Heart right ventricle (tissue), 16 donors: ENCODE results near the gene CST7. TPM values are rescaled to one million over a fixed set of nuclear protein-coding genes. Genes with fewer than 3 reads are reported as not detected.
A peak's percentile ranks its signal among the peaks of the same experiment; 100 is the strongest.

Experiments
- ATAC-seq, 8 donors: fragments of 200-7000 bp; cut with Tn5 transposase; one replicate each; pipeline ENCODE4 v1.9.1; 2020; ENCODE audit warnings: mild to moderate bottlenecking in 8 of 8, moderate library complexity in 8 of 8, moderate number of reproducible peaks in 1 of 8
- DNase-seq, 2 donors: peaks; one replicate each; pipeline ENCODE4 v3.0.0-alpha.2; 2020
- H3K27ac ChIP-seq, 10 donors: fragments of 200-600 bp; sonication (generic) in 2 of 10; one replicate each; pipeline versions ENCODE4 v1.5.0 to v1.8.0; 2020 to 2022; ENCODE audit warnings: mild to moderate bottlenecking in 3 of 10
- H3K27me3 ChIP-seq, 7 donors: fragments of 200-600 bp; one replicate each; pipeline ENCODE4 v1.8.0; 2021 to 2022; ENCODE audit warnings: mild to moderate bottlenecking in 2 of 7
- H3K36me3 ChIP-seq, 9 donors: fragments of 200-600 bp; sonication (generic) in 1 of 9; one replicate each; pipeline versions ENCODE4 v1.5.0 to v1.8.0; 2020 to 2022; ENCODE audit warnings: mild to moderate bottlenecking in 2 of 9
- H3K4me1 ChIP-seq, 9 donors: fragments of 200-600 bp; sonication (generic) in 1 of 9; one replicate each; pipeline versions ENCODE4 v1.5.0 to v1.8.0; 2020 to 2022; ENCODE audit warnings: mild to moderate bottlenecking in 4 of 9
- H3K4me3 ChIP-seq, 10 donors: fragments of 200-600 bp; sonication (generic) in 2 of 10; one replicate each; pipeline versions ENCODE4 v1.5.0 to v1.8.0; 2020 to 2022; ENCODE audit warnings: mild to moderate bottlenecking in 7 of 10, moderate library complexity in 2 of 10
- H3K9me3 ChIP-seq, 11 donors: fragments of 200-600 bp in 10 of 11; sonication (generic) in 2 of 11; one replicate each; pipeline versions ENCODE4 v1.5.0 to v1.8.0; 2013 to 2022; ENCODE audit warnings: mild to moderate bottlenecking in 2 of 11, control low read depth in 1 of 11, moderate library complexity in 1 of 11
- CTCF ChIP-seq, 9 donors: fragments of 200-600 bp; sonication (generic) in 2 of 9; IDR thresholded peaks; one replicate each; pipeline versions ENCODE4 v1.5.0 to v1.8.0; 2021 to 2022; ENCODE audit warnings: antibody characterized with exemption in 9 of 9, mild to moderate bottlenecking in 5 of 9, moderate library complexity in 1 of 9
- WGBS, 2 donors: extraction: QIAGEN DNeasy Blood & Tissue Kit; methylation state at CpG; one replicate each; pipeline ENCODE4 v1.1.7; 2013; ENCODE audit warnings: inconsistent platforms in 1 of 2; 5-methylcytosine and 5-hydroxymethylcytosine counted together
- intact Hi-C, 10 donors: fragments of 100-400 bp; cut with DNase I; formaldehyde crosslinking; loops; one replicate each; pipeline versions ENCODE4 v1.11.1 to v1.14.2; 2022
- polyA plus RNA-seq, 2 donors: library from polyadenylated mRNA; stranded (reverse); fragments of 200-250 nt; gene quantifications; one replicate each; pipeline ENCODE4 v1.2.3, GENCODE V29; 2013
- total RNA-seq, 10 donors: library from RNA; stranded (reverse); fragmentation: NEBNext Ultra II Directional in 3 of 10; extraction: Animal tissue kit (Norgen Biotek cat#: 25700) in 3 of 10; gene quantifications; one replicate each; pipeline versions ENCODE4 v1.2.1 to v1.2.4, GENCODE V29; 2021 to 2023
- donor health status: Arrhythmogenic right ventricular cardiomyopathy.
- donor health status: ischemic (EF 13 %, LVEDD 7.1; RV severe dilation, severe dysfunction).
- donor health status: healthy with polysubstance abuse.
- donor health status: DM: no; HTN: yes; CAD: no.
- donor health status: DM: no; HTN: no; CAD: no.
- donor health status: ischemic (EF 25% LVEDD 6.9; RV normal size, moderate dysfunction).
- donor health status: ischemic (EF 25% LVEDD 5.7; RV mildly dilated, moderate dysfunction).
- donor health status: healthy.
- donor health status: DM: yes; HTN: yes; CAD: no.
- donor health status: Ischemic cardiomyopathy.
- donor health status: ischemic (EF 35%, LVEDD 5.7; RV mildly dilated, moderate dysfunction).
- donor health status: nonischemic (EF 11% LVEDD 7.7; RV severe dilation, severe dysfunction).
- donor health status: DM: yes; HTN: yes; CAD: no.
- donor health status: PGD.
- donor health status: ischemic (EF 29% LVEDD 5.4; RV normal size, mild dysfunction).
- donor health status: nonischemic (EF 23%, LVEDD 6.1; RV moderate dilation, normal function).

The CST7 gene
- total and polyA plus RNA-seq, 12 donors: 0.28 to 10.0 (median 1.1) TPM; not detected in 2

DNA sequence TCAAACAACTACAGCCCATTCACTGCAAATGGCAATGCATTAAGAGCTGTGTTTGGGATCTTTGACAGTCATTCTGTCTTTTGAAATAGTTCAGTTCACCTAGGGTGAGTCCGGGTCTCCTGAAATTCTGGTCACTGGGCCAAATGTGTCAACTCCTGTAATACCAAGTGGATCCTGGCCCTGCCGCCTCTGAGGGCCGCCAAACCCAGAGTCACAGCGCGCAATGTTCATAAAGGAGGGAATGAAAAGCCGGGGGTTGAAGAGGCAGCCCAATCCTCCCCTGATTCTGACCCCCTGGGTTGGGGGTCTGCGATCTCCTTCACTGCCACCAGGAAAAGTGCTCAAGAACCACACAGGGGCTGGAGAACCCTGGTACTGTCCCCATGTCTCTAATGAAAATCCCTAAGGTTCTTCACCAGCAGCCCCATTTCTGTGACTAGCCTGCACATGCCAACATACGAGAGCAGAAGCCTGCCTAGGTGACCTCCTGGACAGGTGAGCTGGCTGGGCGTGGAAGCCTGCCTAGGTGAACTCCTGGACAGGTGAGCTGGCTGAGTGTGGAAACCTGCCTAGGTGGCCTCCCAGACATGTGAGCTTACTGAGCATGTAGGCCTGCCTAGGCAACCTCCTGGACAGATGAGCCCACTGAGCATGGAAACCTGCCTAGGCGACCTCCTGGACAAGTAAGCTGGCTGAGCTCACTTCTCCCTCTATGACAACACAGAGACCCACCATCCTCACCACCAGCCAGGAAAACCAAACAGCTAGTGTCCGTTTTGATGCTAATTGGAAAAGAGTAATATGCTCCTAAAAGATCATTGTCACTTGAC lies 59.5 kb downstream of the CST7 start:
- intact Hi-C loops: no loop called here
- TF ChIP-seq CTCF (IDR thresholded peaks at IDR 0.05): no peak
- peaks cover 0 to 97% (median 56%) of the 10 kb centered on the region in 9 donors for H3K36me3 ChIP-seq
- ATAC-seq (peak in 1 of 8 donors; percentile 23), DNase-seq (no peak)
- no peak overlapping the region for H3K4me3 ChIP-seq
- peaks cover 0 to 64% (median 18%) of the 10 kb centered on the region in 9 donors for H3K4me1 ChIP-seq
- WGBS, 2 donors: 81 to 89% methylated on average over 11 of the region's 11 CpGs
- H3K9me3 ChIP-seq: no peaks in the 10 kb centered on the region
- H3K27me3 ChIP-seq: no peaks in the 10 kb centered on the region
- H3K27ac ChIP-seq: peak overlapping the region in 6 of 10 donors; percentile 4 to 60 (median 24)

Other genes starting within 250 kb of the CST7 start
- gene APMAP, start 43.5 kb downstream of the CST7 start, total RNA-seq: 10 to 100 TPM; 22.5 to 44.6 (median 33.1) TPM
- 10 to 100 TPM; 15.3 to 48.5 TPM for gene APMAP, start 43.5 kb downstream of the CST7 start, polyA plus RNA-seq
- 100 to 1,000 TPM in 3 of 10 donors, 10 to 100 TPM in 7; 72.5 to 114 (median 87.4) TPM for gene ACSS1, start 108.9 kb downstream of the CST7 start, total RNA-seq
- gene ACSS1, start 108.9 kb downstream of the CST7 start, polyA plus RNA-seq: 10 to 100 TPM; 29.7 to 62.2 TPM
- gene VSX1, start 132.9 kb downstream of the CST7 start, total RNA-seq: under 1 TPM in 8 of 10 donors, not detected in 2; 0.20 to 0.79 (median 0.42) TPM
- gene VSX1, start 132.9 kb downstream of the CST7 start, polyA plus RNA-seq: under 1 TPM; 0.16 to 0.37 TPM
- 100 to 1,000 TPM in 3 of 10 donors, 10 to 100 TPM in 7; 54.6 to 141 (median 78.0) TPM for gene ENTPD6, start 246.4 kb downstream of the CST7 start, total RNA-seq
- 100 to 1,000 TPM; 161 to 167 TPM for gene ENTPD6, start 246.4 kb downstream of the CST7 start, polyA plus RNA-seq